GM21528 (cell line): Measurements from ENCODE around the gene ASS1.
"Not testable (repeated sequence)": the region's sequence is repeated elsewhere in the genome, so short reads cannot be mapped to it uniquely, and the experiment has no call there.

Experiments used
- ATAC-seq: cut with Tn5 transposase; IDR thresholded peaks from one replicate; pipeline ENCODE4 v1.9.1; 2021; ENCODE audit warnings: mild to moderate bottlenecking, moderate library complexity; ENCODE audit not compliant: unreplicated experiment, low FRiP score

Gene ASS1

GRCh38 chr9:130444565-130445221, at the start of gene ASS1:
TSS of gene ASS1 (plus strand) at chr9:130444961. CDS start at chr9:130452229, 7,268 bp downstream.
- ATAC-seq: no peak

DNA sequence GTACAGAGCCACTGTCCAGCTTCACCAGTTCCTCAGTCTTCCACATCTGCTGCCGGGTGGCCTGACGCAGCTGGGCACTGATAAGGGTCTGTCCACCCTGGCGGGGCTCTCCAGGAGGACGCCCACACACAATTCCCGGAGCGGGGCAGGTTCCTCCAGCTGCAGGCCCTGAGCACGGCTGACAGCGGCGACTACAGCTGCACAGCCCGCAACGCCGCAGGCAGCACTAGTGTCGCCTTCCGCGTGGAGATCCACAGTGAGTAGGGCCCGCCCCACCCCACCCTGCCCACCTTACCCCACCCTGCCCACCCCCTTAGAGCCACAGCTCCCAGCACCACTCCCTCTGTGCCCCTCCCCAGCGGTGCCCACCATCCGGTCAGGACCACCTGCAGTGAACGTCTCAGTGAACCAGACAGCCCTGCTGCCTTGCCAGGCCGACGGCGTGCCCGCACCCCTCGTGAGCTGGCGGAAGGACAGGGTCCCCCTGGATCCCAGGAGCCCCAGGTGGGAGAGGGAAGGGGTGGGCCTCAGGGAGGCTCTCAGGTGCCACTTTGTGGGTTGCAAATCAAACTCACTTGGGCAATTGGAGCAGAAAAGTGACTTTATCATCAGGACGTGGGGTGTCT, 48.8 kb upstream of the ASS1 start:
- ATAC-seq: no peak

DNA sequence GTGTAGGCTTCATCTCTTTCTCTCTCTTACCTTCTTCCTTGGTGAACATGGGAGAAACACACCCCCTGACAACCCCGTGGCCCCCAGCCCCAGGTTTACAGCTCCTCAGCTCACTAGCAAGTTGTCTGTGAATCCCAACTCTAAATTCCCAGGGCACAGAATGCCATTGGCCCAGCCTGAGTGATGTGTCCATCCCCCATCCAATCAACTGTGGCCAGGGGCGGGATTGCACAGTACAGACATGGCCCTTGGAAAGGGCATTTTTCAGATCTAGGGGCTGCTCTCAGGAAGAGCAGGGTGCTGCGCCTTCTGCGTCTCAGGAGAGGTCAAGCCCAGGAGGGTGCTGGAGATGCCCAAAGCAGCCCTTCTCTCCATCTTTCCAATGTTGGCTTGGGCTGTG, 48.2 kb upstream of the ASS1 start:
- ATAC-seq: no peak

GRCh38 chr9:130398487-130399240, 46.1 kb upstream of the ASS1 start:
- no peak for ATAC-seq

- no peak for ATAC-seq
Observed at GRCh38 chr9:130399768-130400167, 45.0 kb upstream of the ASS1 start.

GRCh38 chr9:130400870-130401269, 43.9 kb upstream of the ASS1 start:
- no peak for ATAC-seq

DNA sequence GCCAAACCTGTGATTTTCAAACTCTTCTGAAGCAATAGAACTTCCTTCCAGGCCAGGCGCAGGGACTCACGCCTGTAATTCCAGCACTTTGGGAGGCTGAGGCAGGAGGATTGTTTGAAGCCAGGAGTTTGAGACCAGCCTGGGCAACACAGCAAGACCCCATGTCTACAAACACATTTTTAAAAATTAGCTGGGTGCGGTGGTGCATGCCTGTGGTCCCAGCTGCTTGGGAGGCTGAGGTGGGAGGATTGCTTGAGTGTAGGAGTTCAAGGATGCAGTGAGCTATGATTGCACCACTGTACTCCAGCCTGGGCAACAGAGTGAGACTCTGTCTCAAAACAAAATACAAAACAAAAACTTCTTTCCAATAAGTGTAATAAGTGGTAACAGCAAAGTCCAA, 43.0 kb upstream of the ASS1 start:
- ATAC-seq: not testable (repeated sequence)

DNA sequence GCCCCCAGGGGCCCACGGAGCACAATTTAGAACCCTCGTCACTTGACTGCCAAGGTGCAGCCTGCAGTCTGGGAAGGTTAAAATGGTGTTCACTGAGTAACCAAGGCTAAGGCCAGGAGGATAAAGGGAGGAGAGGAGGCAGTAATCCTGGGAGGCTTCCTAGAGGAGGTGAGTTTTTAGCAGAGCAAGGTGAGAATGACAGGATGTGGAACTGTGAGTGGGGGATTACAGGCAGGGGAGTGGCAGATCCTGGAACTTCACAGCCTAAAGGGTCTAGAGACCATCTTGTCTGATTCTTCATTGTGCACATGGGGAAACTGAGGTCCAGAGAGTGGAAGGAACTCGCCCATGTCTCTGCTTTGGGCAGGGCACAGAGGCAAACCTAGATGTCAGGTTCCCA, 42.5 kb upstream of the ASS1 start:
- ATAC-seq: no peak

GRCh38 chr9:130402645-130403440, 41.9 kb upstream of the ASS1 start:
- ATAC-seq: no peak

GRCh38 chr9:130405657-130406257, 39.0 kb upstream of the ASS1 start:
- no peak for ATAC-seq

- no peak for ATAC-seq
Observed at GRCh38 chr9:130406278-130406895, 38.4 kb upstream of the ASS1 start.

GRCh38 chr9:130407916-130408663, 36.7 kb upstream of the ASS1 start:
- no peak for ATAC-seq

GRCh38 chr9:130408669-130409068, 36.1 kb upstream of the ASS1 start:
- ATAC-seq: no peak

GRCh38 chr9:130409246-130409645, 35.5 kb upstream of the ASS1 start:
- no peak for ATAC-seq

DNA sequence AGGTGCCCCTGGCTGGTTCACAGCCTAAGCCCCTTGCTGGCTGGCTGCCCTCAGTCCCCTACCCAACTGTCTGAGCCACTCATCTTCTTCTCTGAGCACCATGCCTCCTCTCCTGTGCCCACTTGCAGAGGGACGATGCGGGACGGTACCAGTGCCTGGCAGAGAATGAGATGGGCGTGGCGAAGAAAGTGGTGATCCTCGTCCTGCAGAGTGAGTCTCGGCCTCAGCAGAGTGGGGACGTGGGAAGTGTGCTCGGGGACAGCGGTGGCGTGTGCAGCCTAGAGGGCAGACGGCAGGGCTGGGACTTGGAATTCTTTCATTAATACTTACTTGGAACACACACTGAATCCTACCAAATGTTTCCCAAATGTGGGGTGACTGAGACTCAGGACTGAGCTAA, 34.3 kb upstream of the ASS1 start:
- no peak for ATAC-seq

DNA sequence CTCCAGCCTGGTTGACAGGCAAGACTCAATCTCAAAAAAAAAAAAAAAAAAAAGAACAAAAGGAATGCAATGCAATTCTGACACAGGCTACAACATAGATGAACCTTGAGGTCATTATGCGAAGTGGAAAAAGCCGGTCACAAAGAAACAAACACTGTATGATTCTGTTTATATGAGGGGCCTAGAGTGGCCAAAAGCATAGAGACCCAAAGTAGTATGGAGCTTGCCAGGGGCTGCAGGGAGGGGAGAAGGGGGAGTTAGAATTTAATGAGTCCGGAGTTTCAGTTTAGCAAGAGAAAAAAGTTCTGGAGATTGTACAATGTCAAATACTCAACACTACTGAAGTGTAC, 33.2 kb upstream of the ASS1 start:
- no peak for ATAC-seq

DNA sequence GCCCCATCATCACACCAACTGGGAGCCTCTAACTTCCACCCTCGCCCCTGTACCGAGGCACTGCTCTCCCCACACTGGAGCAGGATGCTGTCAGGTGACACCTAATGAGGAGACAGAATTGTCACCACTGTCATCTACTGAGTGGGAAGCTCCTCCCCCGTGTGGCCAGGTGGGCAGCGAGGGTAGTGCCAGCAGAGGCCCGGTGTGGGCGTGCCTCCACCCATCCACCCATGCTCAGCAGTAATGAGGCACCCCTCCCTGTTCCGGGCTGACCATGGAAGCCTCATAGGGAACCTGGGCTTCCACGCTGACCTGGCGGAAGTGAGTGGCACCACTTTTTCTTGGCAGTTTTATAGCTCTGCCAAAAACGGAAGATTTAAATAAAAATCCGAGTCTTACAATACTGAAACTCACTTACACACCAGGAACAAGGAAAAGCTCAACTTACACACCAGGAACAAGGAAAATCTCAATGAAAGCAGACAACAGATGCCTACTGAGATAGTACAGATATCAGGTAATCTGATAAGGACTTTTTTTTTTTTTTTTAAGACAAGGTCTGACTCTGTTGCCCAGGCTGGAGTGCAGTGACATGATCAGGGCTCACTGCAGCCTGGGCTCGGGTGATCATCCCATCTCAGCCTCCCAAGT, 30.6 kb upstream of the ASS1 start:
- no peak for ATAC-seq

DNA sequence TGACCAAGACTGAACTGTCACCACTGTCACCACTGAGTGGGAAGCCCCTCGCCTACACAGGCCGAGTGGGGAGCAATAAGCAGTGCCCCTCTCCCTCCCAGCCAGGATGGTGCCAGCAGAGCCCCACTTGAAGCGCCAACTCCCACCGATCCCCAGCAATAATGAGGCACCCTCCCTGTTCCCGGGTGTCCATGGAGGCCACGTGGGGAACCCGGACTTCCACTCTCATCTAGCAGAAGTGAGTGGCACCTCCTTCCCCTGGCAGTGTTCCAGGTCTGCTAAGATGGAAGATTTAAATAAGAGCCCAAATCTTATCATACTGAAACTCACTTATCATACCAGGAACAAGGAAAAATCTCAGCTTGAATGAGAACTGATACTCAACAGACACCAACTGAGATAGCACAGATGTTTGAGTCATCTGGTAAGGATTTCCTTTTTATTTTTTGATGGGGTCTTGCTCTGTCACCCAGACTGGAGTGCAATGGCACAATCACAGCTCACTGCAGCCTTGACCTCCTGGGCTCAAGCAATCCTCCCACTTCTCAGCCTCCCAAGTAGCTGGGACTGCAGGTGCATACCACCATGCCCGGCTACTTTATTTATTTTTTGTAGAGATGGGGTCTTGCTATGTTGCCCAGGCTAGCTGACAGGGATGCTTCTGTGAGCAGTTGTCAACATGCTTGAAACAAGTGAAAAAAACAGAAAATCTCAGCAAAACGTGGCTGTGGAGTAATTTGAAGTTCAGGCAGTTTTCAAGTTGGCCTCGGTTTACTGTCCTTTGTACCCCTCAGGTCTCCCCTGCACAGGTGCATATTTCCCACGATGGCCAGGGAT, 29.6 kb upstream of the ASS1 start:
- no peak for ATAC-seq
